Brain microvascular endothelial cell (primary cell): ENCODE data around the gene GRID1.

ENCODE experiments used
- DNase-seq: peaks from one replicate; pipeline ENCODE4 v3.0.0-alpha.2; 2020
- H3K27ac ChIP-seq: fragments of 250-450 bp; sonication (Bioruptor Pico); 2 replicates; pipeline ENCODE4 v1.5.1; 2020; ENCODE audit warnings: mild to moderate bottlenecking, moderate library complexity
- H3K27me3 ChIP-seq: fragments of 250-450 bp; sonication (Bioruptor Pico); replicated peaks from 2 replicates; pipeline ENCODE4 v1.5.1; 2020; ENCODE audit warnings: mild to moderate bottlenecking
- H3K36me3 ChIP-seq: fragments of 250-450 bp; sonication (Bioruptor Pico); replicated peaks from 2 replicates; pipeline ENCODE4 v1.5.1; 2020; ENCODE audit warnings: mild to moderate bottlenecking
- H3K4me3 ChIP-seq: 2 replicates; pipeline ENCODE4 v1.5.1; 2011; ENCODE audit warnings: low read depth, mild to moderate bottlenecking, control low read depth, low read length, moderate library complexity
- in situ Hi-C: cut with HindIII; loops from 2 replicates; pipeline ENCODE4 v1.10.0; 2017; ENCODE audit warnings: low sequenced_read_pairs, low pct_ligation_motif_present
- TF ChIP-seq, protein P1 (sequence below): IDR thresholded peaks from 2 replicates; pipeline ENCODE4 v1.5.1; 2011; ENCODE audit warnings: low read depth, mild to moderate bottlenecking, moderate library complexity, low read length, control low read depth, inconsistent platforms; ENCODE audit errors: missing control alignments

Gene GRID1

DNA sequence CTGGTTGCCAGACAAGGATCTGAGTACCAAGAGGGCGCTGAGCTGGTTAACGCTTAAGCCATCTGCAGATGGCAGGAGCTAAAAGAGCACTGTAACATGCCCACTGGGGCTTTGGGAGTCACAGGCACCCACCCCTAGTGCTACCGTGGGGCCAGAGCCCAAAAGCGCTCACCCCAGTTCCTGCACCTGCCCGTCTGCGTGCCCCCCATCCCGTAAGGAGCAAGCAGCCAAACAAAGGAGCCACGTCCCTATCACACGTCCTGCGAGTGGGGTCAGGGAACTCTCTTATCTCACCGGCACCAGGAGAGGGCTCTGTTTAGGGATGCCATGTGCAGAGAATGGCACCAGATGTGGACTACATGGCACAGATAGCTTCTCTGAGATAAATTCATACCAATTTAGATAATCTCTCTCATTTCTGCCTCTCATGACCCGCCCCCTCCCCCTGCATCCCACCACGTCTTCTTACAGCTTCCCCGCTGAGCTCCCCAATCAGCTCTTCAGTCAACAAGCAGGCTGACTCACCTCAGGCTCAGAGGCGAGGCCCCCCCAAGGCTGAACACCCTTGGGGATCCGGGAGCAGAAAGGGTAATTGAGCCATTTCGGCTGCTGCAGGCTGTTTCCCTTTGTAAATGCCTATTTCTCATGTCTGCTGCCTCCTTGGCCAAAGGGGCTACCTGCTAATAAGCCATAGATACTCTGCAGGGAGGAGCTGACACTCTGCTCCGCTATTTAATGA lies 235.7 kb downstream of the GRID1 start:
- Histone ChIP-seq H3K4me3 (no peak overlapping the region), H3K36me3 (no peaks in the 10 kb centered on the region), H3K27ac (no peak overlapping the region), H3K27me3 (no peaks in the 10 kb centered on the region)
- no peak for DNase-seq
- TF ChIP-seq, protein P1, sequence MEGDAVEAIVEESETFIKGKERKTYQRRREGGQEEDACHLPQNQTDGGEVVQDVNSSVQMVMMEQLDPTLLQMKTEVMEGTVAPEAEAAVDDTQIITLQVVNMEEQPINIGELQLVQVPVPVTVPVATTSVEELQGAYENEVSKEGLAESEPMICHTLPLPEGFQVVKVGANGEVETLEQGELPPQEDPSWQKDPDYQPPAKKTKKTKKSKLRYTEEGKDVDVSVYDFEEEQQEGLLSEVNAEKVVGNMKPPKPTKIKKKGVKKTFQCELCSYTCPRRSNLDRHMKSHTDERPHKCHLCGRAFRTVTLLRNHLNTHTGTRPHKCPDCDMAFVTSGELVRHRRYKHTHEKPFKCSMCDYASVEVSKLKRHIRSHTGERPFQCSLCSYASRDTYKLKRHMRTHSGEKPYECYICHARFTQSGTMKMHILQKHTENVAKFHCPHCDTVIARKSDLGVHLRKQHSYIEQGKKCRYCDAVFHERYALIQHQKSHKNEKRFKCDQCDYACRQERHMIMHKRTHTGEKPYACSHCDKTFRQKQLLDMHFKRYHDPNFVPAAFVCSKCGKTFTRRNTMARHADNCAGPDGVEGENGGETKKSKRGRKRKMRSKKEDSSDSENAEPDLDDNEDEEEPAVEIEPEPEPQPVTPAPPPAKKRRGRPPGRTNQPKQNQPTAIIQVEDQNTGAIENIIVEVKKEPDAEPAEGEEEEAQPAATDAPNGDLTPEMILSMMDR, result no peak
- in situ Hi-C loops, result no loop called here

DNA sequence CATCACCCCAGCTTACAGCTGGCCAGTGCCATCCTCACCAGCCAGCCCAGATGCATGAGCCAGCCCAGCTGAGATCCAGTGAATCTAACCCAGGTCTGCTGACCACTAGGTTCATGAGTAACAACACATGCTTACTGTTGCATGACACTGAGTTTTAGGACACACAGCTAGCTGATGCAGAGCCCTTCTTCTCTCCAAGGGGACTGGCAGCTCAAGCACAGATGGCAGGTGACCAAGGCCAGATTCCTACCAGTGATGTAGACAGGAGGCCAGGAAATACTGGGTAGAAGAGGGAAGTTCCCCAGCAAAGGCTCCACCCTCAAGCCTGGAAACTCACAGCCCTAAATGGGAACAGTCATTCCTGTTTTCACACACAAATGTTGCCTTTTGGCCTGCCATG lies 236.6 kb downstream of the GRID1 start:
- DNase-seq, result no peak
- Histone ChIP-seq H3K36me3 (no peaks in the 10 kb centered on the region), H3K27me3 (no peaks in the 10 kb centered on the region), H3K4me3 (no peak overlapping the region), H3K27ac (no peak overlapping the region)
- TF ChIP-seq, protein P1, result no peak
- in situ Hi-C loops, result no loop called here

DNA sequence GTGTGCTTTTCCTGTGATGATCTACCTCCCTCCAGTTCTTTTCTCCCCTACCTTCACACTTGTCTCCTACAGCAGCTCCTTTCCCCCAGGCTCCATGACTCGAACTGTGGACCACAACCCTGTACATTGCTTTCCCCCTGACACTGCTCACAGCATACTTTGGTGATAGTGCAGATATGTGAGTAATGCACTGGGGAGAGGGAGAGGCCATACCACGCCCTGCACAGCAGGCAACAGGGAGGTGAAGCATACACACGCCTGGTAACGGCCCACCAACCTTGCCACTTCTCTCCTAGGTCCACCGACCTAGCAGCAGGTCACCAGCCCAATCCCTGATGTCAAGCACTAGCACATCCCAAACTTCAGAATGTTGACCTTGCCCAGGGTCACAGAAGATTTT lies 238.2 kb downstream of the GRID1 start:
- no peak for DNase-seq
- Histone ChIP-seq H3K36me3 (no peaks in the 10 kb centered on the region), H3K27me3 (no peaks in the 10 kb centered on the region), H3K4me3 (no peak overlapping the region), H3K27ac (no peak overlapping the region)
- in situ Hi-C loops, result no loop called here
- TF ChIP-seq, protein P1, result no peak

DNA sequence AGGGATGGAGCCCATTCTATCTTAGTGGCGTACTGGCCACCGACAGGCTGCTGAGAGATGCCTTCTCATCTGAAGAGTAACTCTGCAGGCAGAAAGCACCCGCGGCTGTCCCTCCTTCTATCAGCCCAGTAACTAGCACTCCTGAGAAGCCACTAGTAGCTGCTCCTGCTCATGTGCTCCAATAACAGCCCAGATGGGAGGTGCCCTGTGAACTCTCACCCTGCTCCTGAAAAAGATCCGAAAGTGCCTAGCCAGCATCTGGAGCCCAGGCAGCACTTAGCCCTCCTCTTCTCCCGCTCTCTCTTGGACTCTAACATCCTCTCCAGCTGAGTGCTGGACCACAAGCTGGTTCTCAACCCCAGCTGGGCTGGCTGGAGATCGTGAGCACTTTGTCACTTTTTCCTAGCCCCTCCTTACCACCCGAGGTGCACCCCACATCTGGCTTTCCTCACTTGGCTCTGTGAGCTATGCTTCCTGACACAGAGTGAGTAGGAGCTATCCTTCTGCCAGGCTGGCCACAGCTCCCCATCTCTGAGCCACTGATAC lies 239.2 kb downstream of the GRID1 start:
- TF ChIP-seq, protein P1, result no peak
- no peaks in the 10 kb centered on the region for H3K36me3 ChIP-seq
- in situ Hi-C loops, result no loop called here
- no peak overlapping the region for H3K27ac ChIP-seq
- no peaks in the 10 kb centered on the region for H3K27me3 ChIP-seq
- no peak for DNase-seq
- no peak overlapping the region for H3K4me3 ChIP-seq

DNA sequence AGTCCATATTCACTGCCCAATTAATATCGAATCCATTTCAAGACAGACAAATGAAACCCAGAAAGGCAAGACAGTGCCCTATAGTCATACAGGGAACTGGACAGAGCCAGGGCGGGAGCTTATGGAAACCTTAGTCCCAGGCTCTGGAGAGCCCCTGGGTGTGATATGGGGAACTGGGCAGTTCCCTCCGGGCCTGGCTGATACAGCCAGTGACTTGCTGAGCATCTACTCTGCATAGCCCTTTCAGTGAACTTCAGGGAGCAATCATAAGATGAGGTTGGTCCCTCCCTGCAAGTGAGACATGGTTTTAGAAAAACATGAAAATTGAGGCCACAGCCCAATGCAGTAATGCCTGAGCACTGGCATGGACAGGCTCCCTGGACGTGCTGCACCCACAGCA lies 241.9 kb downstream of the GRID1 start:
- DNase-seq, result no peak
- H3K36me3 ChIP-seq, result no peaks in the 10 kb centered on the region
- TF ChIP-seq, protein P1, result no peak
- no peak overlapping the region for H3K27ac ChIP-seq
- H3K4me3 ChIP-seq, result no peak overlapping the region
- in situ Hi-C loops, result no loop called here
- H3K27me3 ChIP-seq, result no peaks in the 10 kb centered on the region

DNA sequence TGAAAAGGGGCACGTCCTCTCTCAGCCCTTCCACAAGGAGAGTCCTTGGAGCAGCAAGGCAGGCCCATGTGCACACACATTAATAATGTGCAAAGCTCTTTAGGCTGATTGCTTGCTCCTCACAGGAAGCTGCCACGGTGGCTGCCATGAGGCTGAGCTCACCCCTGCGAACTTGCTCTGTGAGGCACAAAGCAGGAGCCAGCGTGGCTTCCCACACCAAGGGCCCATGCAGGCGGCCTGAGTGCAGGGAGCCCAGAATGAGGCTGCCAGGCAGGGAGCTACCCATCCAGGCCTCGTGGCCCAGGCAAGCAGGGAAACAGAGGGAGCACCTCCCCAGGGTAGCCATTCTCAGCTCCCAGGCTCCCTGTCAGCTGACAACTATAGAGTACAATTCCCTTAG lies 242.9 kb downstream of the GRID1 start:
- Histone ChIP-seq H3K4me3 (no peak overlapping the region), H3K27ac (no peak overlapping the region), H3K36me3 (no peaks in the 10 kb centered on the region), H3K27me3 (no peaks in the 10 kb centered on the region)
- in situ Hi-C loops, result no loop called here
- TF ChIP-seq, protein P1, result no peak
- DNase-seq, result no peak
